Liver (tissue), 9 donors: ENCODE measurements around the gene ADGRL2. TPM values are rescaled to one million over a fixed set of nuclear protein-coding genes. Genes with fewer than 3 reads are reported as not detected.

ENCODE experiments used
- DNase-seq: peaks from one replicate; pipeline ENCODE4 v3.0.0-alpha.2; 2017; ENCODE audit warnings: low spot score
- H3K27ac ChIP-seq, 2 donors: one replicate each; pipeline ENCODE4 v1.7.0; 2013; ENCODE audit warnings: inconsistent platforms in 2 of 2, low read length in 2 of 2, control low read depth in 1 of 2, low read depth in 1 of 2, mild to moderate bottlenecking in 1 of 2
- H3K27me3 ChIP-seq, 4 donors: one replicate each; pipeline versions ENCODE4 v1.6.1 to v1.7.0; 2013; ENCODE audit warnings: low read length in 3 of 4, inconsistent platforms in 1 of 4, mild to moderate bottlenecking in 1 of 4, moderate library complexity in 1 of 4; ENCODE audit not compliant: control insufficient read depth in 4 of 4, insufficient read depth in 4 of 4
- H3K36me3 ChIP-seq, 4 donors: one replicate each; pipeline versions ENCODE4 v1.6.1 to v1.7.0; 2013; ENCODE audit warnings: low read length in 3 of 4, mild to moderate bottlenecking in 3 of 4, low read depth in 1 of 4, moderate library complexity in 1 of 4; ENCODE audit not compliant: control insufficient read depth in 4 of 4, insufficient read depth in 3 of 4
- H3K4me1 ChIP-seq, 4 donors: one replicate each; pipeline versions ENCODE4 v1.6.1 to v1.7.0; 2013; ENCODE audit warnings: low read length in 3 of 4, mild to moderate bottlenecking in 3 of 4, moderate library complexity in 1 of 4; ENCODE audit not compliant: control insufficient read depth in 4 of 4, insufficient read depth in 4 of 4
- H3K4me3 ChIP-seq, 3 donors: one replicate each; pipeline versions ENCODE4 v1.6.1 to v1.7.0; 2013; ENCODE audit warnings: low read length in 3 of 3, control low read depth in 1 of 3, low read depth in 1 of 3, mild to moderate bottlenecking in 1 of 3
- H3K9ac ChIP-seq, 2 donors: one replicate each; pipeline ENCODE4 v1.7.0; 2013; ENCODE audit warnings: low read length in 2 of 2, mild to moderate bottlenecking in 2 of 2, moderate library complexity in 2 of 2, control low read depth in 1 of 2, low read depth in 1 of 2
- H3K9me3 ChIP-seq, 4 donors: one replicate each; pipeline versions ENCODE4 v1.6.1 to v1.7.0; 2013; ENCODE audit warnings: low read length in 3 of 4; ENCODE audit not compliant: control insufficient read depth in 4 of 4
- ATF3 ChIP-seq: IDR thresholded peaks from 2 replicates; pipeline ENCODE4 v1.6.1; 2016; ENCODE audit warnings: antibody characterized with exemption
- EGR1 ChIP-seq, 2 donors: IDR thresholded peaks; 2 replicates each; pipeline ENCODE4 v1.6.1; 2016 to 2018; ENCODE audit warnings: antibody characterized with exemption in 2 of 2, low read depth in 2 of 2
- FOXA1 ChIP-seq: IDR thresholded peaks from 2 replicates; pipeline ENCODE4 v1.6.1; 2016; ENCODE audit warnings: antibody characterized with exemption
- FOXA2 ChIP-seq: IDR thresholded peaks from 2 replicates; pipeline ENCODE4 v1.6.1; 2016; ENCODE audit warnings: antibody characterized with exemption
- GABPA ChIP-seq, 2 donors: IDR thresholded peaks in 1 of 2; conservative IDR thresholded peaks in 1 of 2; 2 replicates each; pipeline ENCODE4 v1.6.1; 2016; ENCODE audit warnings: antibody characterized with exemption in 2 of 2, mild to moderate bottlenecking in 1 of 2, moderate library complexity in 1 of 2
- HNF4A ChIP-seq, 2 donors: conservative IDR thresholded peaks; 2 replicates each; pipeline ENCODE4 v1.6.1; 2016; ENCODE audit warnings: antibody characterized with exemption in 2 of 2, mild to moderate bottlenecking in 2 of 2
- HNF4G ChIP-seq: IDR thresholded peaks from 2 replicates; pipeline ENCODE4 v1.6.1; 2016; ENCODE audit warnings: antibody characterized with exemption
- JUND ChIP-seq, 2 donors: IDR thresholded peaks; 2 replicates each; pipeline ENCODE4 v1.6.1; 2016; ENCODE audit warnings: antibody characterized with exemption in 2 of 2
- MAX ChIP-seq: IDR thresholded peaks from 2 replicates; pipeline ENCODE4 v1.6.1; 2016; ENCODE audit warnings: antibody characterized with exemption
- NR2F2 ChIP-seq: IDR thresholded peaks from 2 replicates; pipeline ENCODE4 v1.6.1; 2016; ENCODE audit warnings: antibody characterized with exemption
- RAD21 ChIP-seq, 2 donors: IDR thresholded peaks; 2 replicates each; pipeline ENCODE4 v1.6.1; 2016; ENCODE audit warnings: antibody characterized with exemption in 2 of 2, mild to moderate bottlenecking in 2 of 2
- REST ChIP-seq: IDR thresholded peaks from 2 replicates; pipeline ENCODE4 v1.6.1; 2016; ENCODE audit warnings: antibody characterized with exemption, mild to moderate bottlenecking
- RXRA ChIP-seq, 2 donors: IDR thresholded peaks; 2 replicates each; pipeline ENCODE4 v1.6.1; 2017 to 2018; ENCODE audit warnings: antibody characterized with exemption in 2 of 2, mild to moderate bottlenecking in 1 of 2
- SP1 ChIP-seq: IDR thresholded peaks from 2 replicates; pipeline ENCODE4 v1.6.1; 2018; ENCODE audit warnings: antibody characterized with exemption, mild to moderate bottlenecking
- TAF1 ChIP-seq: conservative IDR thresholded peaks from 2 replicates; pipeline ENCODE4 v1.6.1; 2016; ENCODE audit warnings: antibody characterized with exemption, mild to moderate bottlenecking
- YY1 ChIP-seq: IDR thresholded peaks from 2 replicates; pipeline ENCODE4 v1.6.1; 2016; ENCODE audit warnings: antibody characterized with exemption, mild to moderate bottlenecking
- WGBS: extraction: QIAGEN DNeasy Blood & Tissue Kit; methylation state at CpG from one replicate; pipeline ENCODE4 v1.1.7; 2013; 5-methylcytosine and 5-hydroxymethylcytosine counted together
- polyA plus RNA-seq, 2 donors: library from polyadenylated mRNA; stranded (reverse) in 1 of 2; unstranded in 1 of 2; fragments of 200-250 nt in 1 of 2; fragments of >200 nt in 1 of 2; fragmentation: Nextera tagmentation in 1 of 2; extraction: Ambion mirVana in 1 of 2; gene quantifications; one replicate each; pipeline versions ENCODE4 v1.2.1 to v1.2.3, GENCODE V29; 2013 to 2015
- total RNA-seq, 2 donors: library from RNA; depleted of rRNA; stranded (reverse); fragments of >200 nt; gene quantifications; one replicate each; pipeline ENCODE4 v1.2.3, GENCODE V29; 2014
- TF ChIP-seq, protein P1 (sequence below): IDR thresholded peaks from 2 replicates; pipeline ENCODE4 v1.6.1; 2016; ENCODE audit warnings: antibody characterized with exemption
- TF ChIP-seq, protein P2 (sequence below): fragments of 150-350 bp; IDR thresholded peaks from 2 replicates; pipeline ENCODE4 v1.5.1; 2017; ENCODE audit warnings: improper control_type of control experiment, low read depth, low read length; ENCODE audit not compliant: missing input control
- donor health status: healthy.
- donor health status: healthy.
- donor health status: healthy.
- donor health status: healthy.
- donor health status: healthy.

The ADGRL2 gene
- total and polyA plus RNA-seq, 4 donors, result 21.1 to 82.0 (median 31.7) TPM

DNA sequence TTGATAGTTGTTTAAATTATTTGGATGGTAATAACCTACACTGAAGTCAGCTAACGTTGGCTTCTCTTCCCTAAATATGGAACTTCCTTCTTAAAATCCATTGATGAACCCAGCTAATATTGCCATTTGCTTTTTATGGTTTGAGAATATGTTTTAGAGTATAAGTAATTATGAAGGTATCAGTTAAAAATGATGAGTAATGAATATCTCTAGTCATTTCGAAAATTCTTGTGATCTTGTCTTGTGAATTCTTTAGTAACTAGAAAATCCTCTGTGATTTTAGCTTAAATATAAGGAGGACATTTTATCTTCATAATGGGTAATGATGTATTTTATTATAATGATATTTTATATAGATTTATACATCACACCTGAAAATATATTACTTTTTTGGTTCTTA lies 50.5 kb downstream of the ADGRL2 start:
- WGBS, result 94% methylated on average over 2 of the region's 2 CpGs
- Histone ChIP-seq H3K36me3 (peaks cover 0 to 6% (median under 1%) of the 10 kb centered on the region in 4 donors), H3K9me3 (no peaks in the 10 kb centered on the region), H3K27me3 (no peaks in the 10 kb centered on the region), H3K4me1 (peaks cover 0 to 4% (median 0%) of the 10 kb centered on the region in 4 donors), H3K27ac (no peak overlapping the region), H3K4me3 (no peak overlapping the region), H3K9ac (no peak overlapping the region)
- TF ChIP-seq EGR1 (IDR thresholded peaks at IDR 0.05; ENCODE audit: low read depth in 2 of 2), result no peak
- TF ChIP-seq HNF4A (conservative IDR thresholded peaks at IDR 0.05), result no peak
- TF ChIP-seq RXRA (IDR thresholded peaks at IDR 0.05), result no peak
- TF ChIP-seq NR2F2, result no peak
- no peak for TF ChIP-seq RAD21 (IDR thresholded peaks at IDR 0.05)
- TF ChIP-seq GABPA (IDR thresholded peaks at IDR 0.05 in 1 of 2, conservative IDR thresholded peaks at IDR 0.05 in 1 of 2), result no peak
- no peak for TF ChIP-seq JUND (IDR thresholded peaks at IDR 0.05)
- no peak for TF ChIP-seq SP1
- no peak for TF ChIP-seq ATF3
- TF ChIP-seq MAX, result no peak
- no peak for TF ChIP-seq REST
- no peak for TF ChIP-seq HNF4G
- TF ChIP-seq, protein P1, sequence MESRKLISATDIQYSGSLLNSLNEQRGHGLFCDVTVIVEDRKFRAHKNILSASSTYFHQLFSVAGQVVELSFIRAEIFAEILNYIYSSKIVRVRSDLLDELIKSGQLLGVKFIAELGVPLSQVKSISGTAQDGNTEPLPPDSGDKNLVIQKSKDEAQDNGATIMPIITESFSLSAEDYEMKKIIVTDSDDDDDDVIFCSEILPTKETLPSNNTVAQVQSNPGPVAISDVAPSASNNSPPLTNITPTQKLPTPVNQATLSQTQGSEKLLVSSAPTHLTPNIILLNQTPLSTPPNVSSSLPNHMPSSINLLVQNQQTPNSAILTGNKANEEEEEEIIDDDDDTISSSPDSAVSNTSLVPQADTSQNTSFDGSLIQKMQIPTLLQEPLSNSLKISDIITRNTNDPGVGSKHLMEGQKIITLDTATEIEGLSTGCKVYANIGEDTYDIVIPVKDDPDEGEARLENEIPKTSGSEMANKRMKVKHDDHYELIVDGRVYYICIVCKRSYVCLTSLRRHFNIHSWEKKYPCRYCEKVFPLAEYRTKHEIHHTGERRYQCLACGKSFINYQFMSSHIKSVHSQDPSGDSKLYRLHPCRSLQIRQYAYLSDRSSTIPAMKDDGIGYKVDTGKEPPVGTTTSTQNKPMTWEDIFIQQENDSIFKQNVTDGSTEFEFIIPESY, result no peak
- TF ChIP-seq, protein P2, sequence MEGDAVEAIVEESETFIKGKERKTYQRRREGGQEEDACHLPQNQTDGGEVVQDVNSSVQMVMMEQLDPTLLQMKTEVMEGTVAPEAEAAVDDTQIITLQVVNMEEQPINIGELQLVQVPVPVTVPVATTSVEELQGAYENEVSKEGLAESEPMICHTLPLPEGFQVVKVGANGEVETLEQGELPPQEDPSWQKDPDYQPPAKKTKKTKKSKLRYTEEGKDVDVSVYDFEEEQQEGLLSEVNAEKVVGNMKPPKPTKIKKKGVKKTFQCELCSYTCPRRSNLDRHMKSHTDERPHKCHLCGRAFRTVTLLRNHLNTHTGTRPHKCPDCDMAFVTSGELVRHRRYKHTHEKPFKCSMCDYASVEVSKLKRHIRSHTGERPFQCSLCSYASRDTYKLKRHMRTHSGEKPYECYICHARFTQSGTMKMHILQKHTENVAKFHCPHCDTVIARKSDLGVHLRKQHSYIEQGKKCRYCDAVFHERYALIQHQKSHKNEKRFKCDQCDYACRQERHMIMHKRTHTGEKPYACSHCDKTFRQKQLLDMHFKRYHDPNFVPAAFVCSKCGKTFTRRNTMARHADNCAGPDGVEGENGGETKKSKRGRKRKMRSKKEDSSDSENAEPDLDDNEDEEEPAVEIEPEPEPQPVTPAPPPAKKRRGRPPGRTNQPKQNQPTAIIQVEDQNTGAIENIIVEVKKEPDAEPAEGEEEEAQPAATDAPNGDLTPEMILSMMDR, result no peak
- no peak for TF ChIP-seq TAF1
- no peak for TF ChIP-seq YY1
- TF ChIP-seq FOXA1, result no peak
- TF ChIP-seq FOXA2, result no peak
- no peak for DNase-seq
